HepG2 (cell line): ENCODE data around the gene LRRC45. TPM values are rescaled to one million over a fixed set of nuclear protein-coding genes. Genes with fewer than 3 reads are reported as not detected.

Experiments
- ASH2L ChIP-seq: fragments of 300-600, 200-600 bp; sonication (generic); IDR thresholded peaks from 2 replicates; pipeline ENCODE4 v1.7.0; 2017; ENCODE audit warnings: low read depth, mild to moderate bottlenecking, moderate library complexity, mixed read lengths, low read length; ENCODE audit not compliant: insufficient read length
- BCL6 ChIP-seq: IDR thresholded peaks from 2 replicates; pipeline ENCODE4 v1.6.1; 2016; ENCODE audit warnings: missing genetic modification reagents, missing compliant biosample characterization
- ESRRA ChIP-seq: sonication (generic); formaldehyde crosslinking; IDR thresholded peaks from 2 replicates; pipeline ENCODE4 v1.5.1; 2020; ENCODE audit warnings: mild to moderate bottlenecking, low read depth, missing genetic modification reagents
- IKZF4 ChIP-seq: sonication (generic); formaldehyde crosslinking; IDR thresholded peaks from 2 replicates; pipeline ENCODE4 v1.5.1; 2020; ENCODE audit warnings: borderline replicate concordance, mild to moderate bottlenecking, low read depth, missing genetic modification reagents; ENCODE audit errors: not compliant biosample characterization
- MED13 ChIP-seq: sonication (generic); formaldehyde crosslinking; IDR thresholded peaks from 2 replicates; pipeline ENCODE4 v1.5.0; 2020; ENCODE audit warnings: missing genetic modification reagents
- NFYC ChIP-seq: IDR thresholded peaks from 2 replicates; pipeline ENCODE4 v1.6.1; 2016; ENCODE audit warnings: missing genetic modification reagents, missing compliant biosample characterization
- NONO ChIP-seq, 2 experiments: fragments of 450-650 bp in 1 of 2; sonication (generic) in 1 of 2; formaldehyde crosslinking in 1 of 2; IDR thresholded peaks in 1 of 2; conservative IDR thresholded peaks in 1 of 2; 2 replicates each; pipeline versions ENCODE4 v1.6.1 to v1.8.0; 2017 to 2022; ENCODE audit warnings: mild to moderate bottlenecking in 1 of 2, missing genetic modification reagents in 1 of 2, moderate library complexity in 1 of 2
- NPAS2 ChIP-seq: sonication (generic); formaldehyde crosslinking; IDR thresholded peaks from 2 replicates; pipeline ENCODE4 v1.8.0; 2022; ENCODE audit warnings: mild to moderate bottlenecking, missing genetic modification reagents, borderline replicate concordance
- PATZ1 ChIP-seq: sonication (generic); formaldehyde crosslinking; IDR thresholded peaks from 2 replicates; pipeline ENCODE4 v1.4.0; 2020; ENCODE audit warnings: missing genetic modification reagents
- SAFB2 ChIP-seq: sonication (generic); formaldehyde crosslinking; IDR thresholded peaks from 2 replicates; pipeline ENCODE4 v1.5.1; 2020; ENCODE audit warnings: missing genetic modification reagents, low read depth, mild to moderate bottlenecking, borderline replicate concordance
- YEATS2 ChIP-seq: sonication (generic); formaldehyde crosslinking; IDR thresholded peaks from 2 replicates; pipeline ENCODE4 v1.4.0; 2020; ENCODE audit warnings: missing genetic modification reagents, borderline replicate concordance
- ZC3H13 ChIP-seq: sonication (generic); formaldehyde crosslinking; IDR thresholded peaks from 2 replicates; pipeline ENCODE4 v1.8.1; 2023; ENCODE audit warnings: mild to moderate bottlenecking, missing genetic modification reagents, moderate library complexity
- ZNF136 ChIP-seq: sonication (generic); formaldehyde crosslinking; IDR thresholded peaks from 2 replicates; pipeline ENCODE4 v1.8.1; 2022; ENCODE audit warnings: low read depth, mild to moderate bottlenecking, moderate library complexity, missing genetic modification reagents
- ZNF317 ChIP-seq: sonication (generic); formaldehyde crosslinking; IDR thresholded peaks from 2 replicates; pipeline ENCODE4 v1.5.0; 2020; ENCODE audit warnings: mild to moderate bottlenecking, missing genetic modification reagents
- ZNF382 ChIP-seq: sonication (generic); formaldehyde crosslinking; IDR thresholded peaks from 2 replicates; pipeline ENCODE4 v1.5.0; 2020; ENCODE audit warnings: missing genetic modification reagents, mild to moderate bottlenecking, borderline replicate concordance
- ZNF383 ChIP-seq: sonication (generic); formaldehyde crosslinking; IDR thresholded peaks from 2 replicates; pipeline ENCODE4 v1.4.0; 2020; ENCODE audit warnings: missing genetic modification reagents, mild to moderate bottlenecking, borderline replicate concordance
- ZNF512B ChIP-seq: sonication (generic); formaldehyde crosslinking; IDR thresholded peaks from 2 replicates; pipeline ENCODE4 v1.5.1; 2020; ENCODE audit warnings: missing genetic modification reagents, mild to moderate bottlenecking, borderline replicate concordance
- ZNF589 ChIP-seq: sonication (generic); formaldehyde crosslinking; conservative IDR thresholded peaks from 2 replicates; pipeline ENCODE4 v1.8.0; 2022; ENCODE audit warnings: mild to moderate bottlenecking, moderate library complexity, missing genetic modification reagents
- ZNF644 ChIP-seq: IDR thresholded peaks from 2 replicates; pipeline ENCODE4 v1.6.1; 2016; ENCODE audit warnings: low read depth
- ZNF83 ChIP-seq: sonication (generic); formaldehyde crosslinking; IDR thresholded peaks from 2 replicates; pipeline ENCODE4 v1.4.0; 2020; ENCODE audit warnings: missing genetic modification reagents, mild to moderate bottlenecking, borderline replicate concordance
- ZNF878 ChIP-seq: sonication (generic); formaldehyde crosslinking; IDR thresholded peaks from 2 replicates; pipeline ENCODE4 v1.8.1; 2023; ENCODE audit warnings: mild to moderate bottlenecking, missing genetic modification reagents, moderate library complexity
- ZSCAN5A ChIP-seq: sonication (generic); formaldehyde crosslinking; IDR thresholded peaks from 2 replicates; pipeline ENCODE4 v1.8.0; 2022; ENCODE audit warnings: mild to moderate bottlenecking, missing genetic modification reagents, borderline replicate concordance
- ZSCAN9 ChIP-seq: IDR thresholded peaks from 2 replicates; pipeline ENCODE4 v1.6.1; 2016; ENCODE audit warnings: borderline replicate concordance
- polyA plus RNA-seq, 8 experiments: library from polyadenylated mRNA; depleted of rRNA in 3 of 8; stranded (reverse) in 7 of 8; unstranded in 1 of 8; fragments of >200 nt; fragmentation: Illumina TruSeq in 4 of 8; extraction: Trizol in 4 of 8; gene quantifications; 2 replicates each; pipeline versions ENCODE4 v1.2.1 to v1.2.3, GENCODE V29; 2011 to 2016; ENCODE audit warnings: low read depth in 4 of 8, missing spikeins in 1 of 8, mixed read lengths in 1 of 8; ENCODE audit not compliant: insufficient read depth in 1 of 8
- total RNA-seq, 5 experiments: library from RNA; depleted of rRNA; stranded (reverse); fragments of >200 nt; fragmentation: Illumina TruSeq; extraction: Trizol; gene quantifications; 2 replicates each; pipeline ENCODE4 v1.2.3, GENCODE V29; 2016; ENCODE audit warnings: low read depth in 1 of 5

Gene LRRC45
- total and polyA plus RNA-seq, 2 of the 13 experiments (the other 11 are each of a cell fraction or from before 2014, with no cell fraction given) = 11.6 to 48.1 TPM

GRCh38 chr17:82015311-82015971 lies 7.7 kb upstream of the LRRC45 start (continued):
- TF ChIP-seq ZNF878 (CRISPR knock-in tag) = no peak
- TF ChIP-seq IKZF4 (CRISPR knock-in tag) = no peak
- no peak for TF ChIP-seq YEATS2 (CRISPR knock-in tag)
- peak; percentile 49; the same call in 1 of the 2 replicates for TF ChIP-seq ZC3H13 (CRISPR knock-in tag)
- no peak for TF ChIP-seq ZSCAN9 (CRISPR knock-in tag)
- peak; percentile 57; the same call in 1 of the 2 replicates for TF ChIP-seq BCL6
- no peak for TF ChIP-seq ZNF644
- peak; percentile 61 for TF ChIP-seq ASH2L
- TF ChIP-seq ZNF317 (CRISPR knock-in tag) = no peak
- TF ChIP-seq ZNF512B (CRISPR knock-in tag) = no peak
- TF ChIP-seq ZSCAN5A (CRISPR knock-in tag) = no peak
- TF ChIP-seq PATZ1 (CRISPR knock-in tag) = peak; percentile 94
- TF ChIP-seq NONO (IDR thresholded peaks at IDR 0.05) = no peak
- no peak; the same call in 1 of the 2 replicates for TF ChIP-seq NONO (CRISPR knock-in tag; conservative IDR thresholded peaks at IDR 0.05)
- TF ChIP-seq NPAS2 (CRISPR knock-in tag) = no peak
- TF ChIP-seq ZNF136 (CRISPR knock-in tag) = no peak
- TF ChIP-seq NFYC (CRISPR knock-in tag) = no peak
- no peak for TF ChIP-seq ZNF83 (CRISPR knock-in tag)
- no peak for TF ChIP-seq ESRRA (CRISPR knock-in tag)
- no peak for TF ChIP-seq ZNF382 (CRISPR knock-in tag)
- TF ChIP-seq SAFB2 (CRISPR knock-in tag) = no peak
- no peak for TF ChIP-seq ZNF589 (CRISPR knock-in tag)
- no peak for TF ChIP-seq ZNF383 (CRISPR knock-in tag)
- TF ChIP-seq MED13 = peak; percentile 88; the same call in 1 of the 2 replicates
